Dendritic cell treated with granulocyte-macrophage colony-stimulating factor and Interleukin-4, amounts not matched to agents 40 ng/mL and 50 ng/mL, for 4 days (primary cell): ENCODE measurements around the gene SOX13.
A peak's percentile ranks its signal among the peaks of the same experiment; 100 is the strongest.
"Not testable (repeated sequence)": the region's sequence is repeated elsewhere in the genome, so short reads cannot be mapped to it uniquely, and the experiment has no call there.

Source experiments
- H3K27ac Mint-ChIP-seq: one replicate; pipeline ENCODE4 v1.8.0; 2022; ENCODE audit warnings: mild to moderate bottlenecking, mixed read lengths
- H3K27me3 Mint-ChIP-seq: one replicate; pipeline ENCODE4 v1.8.0; 2022; ENCODE audit warnings: mild to moderate bottlenecking, mixed read lengths
- H3K36me3 Mint-ChIP-seq: one replicate; pipeline ENCODE4 v1.8.0; 2022; ENCODE audit warnings: low read depth, mixed read lengths
- H3K4me1 Mint-ChIP-seq: one replicate; pipeline ENCODE4 v1.8.0; 2022; ENCODE audit warnings: low read depth, mixed read lengths
- H3K4me3 Mint-ChIP-seq: one replicate; pipeline ENCODE4 v1.8.0; 2022; ENCODE audit warnings: mild to moderate bottlenecking, moderate library complexity, mixed read lengths
- H3K9me3 Mint-ChIP-seq: one replicate; pipeline ENCODE4 v1.8.0; 2022; ENCODE audit warnings: mixed read lengths
- intact Hi-C: fragments of 100-400 bp; cut with micrococcal nuclease; formaldehyde crosslinking; loops from one replicate; pipeline ENCODE4 v1.15.0; 2022

SOX13 gene

GRCh38 chr1:204044448-204044847 lies 28.5 kb upstream of the SOX13 start:
- Mint-ChIP-seq H3K27ac (no peak overlapping the region), H3K27me3 (no peaks in the 10 kb centered on the region), H3K9me3 (no peaks in the 10 kb centered on the region), H3K36me3 (no peaks in the 10 kb centered on the region), H3K4me3 (no peak overlapping the region), H3K4me1 (no peaks in the 10 kb centered on the region)
- intact Hi-C loops = no loop called here

- H3K36me3 Mint-ChIP-seq = no peaks in the 10 kb centered on the region
- intact Hi-C loops = no loop called here
- no peaks in the 10 kb centered on the region for H3K27me3 Mint-ChIP-seq
- H3K27ac Mint-ChIP-seq = no peak overlapping the region
- H3K4me1 Mint-ChIP-seq = no peaks in the 10 kb centered on the region
- no peak overlapping the region for H3K4me3 Mint-ChIP-seq
- H3K9me3 Mint-ChIP-seq = no peaks in the 10 kb centered on the region
These were observed 27.5 kb upstream of the SOX13 start for GRCh38 chr1:204045430-204045829.

GRCh38 chr1:204046346-204046745 lies 26.6 kb upstream of the SOX13 start:
- Mint-ChIP-seq H3K9me3 (no peaks in the 10 kb centered on the region), H3K27ac (no peak overlapping the region), H3K4me3 (no peak overlapping the region), H3K4me1 (no peaks in the 10 kb centered on the region), H3K36me3 (no peaks in the 10 kb centered on the region), H3K27me3 (no peaks in the 10 kb centered on the region)
- intact Hi-C loops = no loop called here

- H3K9me3 Mint-ChIP-seq, H3K27ac Mint-ChIP-seq, intact Hi-C loops, H3K4me1 Mint-ChIP-seq, H3K27me3 Mint-ChIP-seq, H3K4me3 Mint-ChIP-seq, H3K36me3 Mint-ChIP-seq: not testable (repeated sequence)
These were observed 24.1 kb upstream of the SOX13 start for GRCh38 chr1:204048796-204049195.

- H3K36me3 Mint-ChIP-seq = no peaks in the 10 kb centered on the region
- no peak overlapping the region for H3K4me3 Mint-ChIP-seq
- peaks cover 2% of the 10 kb centered on the region for H3K27me3 Mint-ChIP-seq
- no peaks in the 10 kb centered on the region for H3K9me3 Mint-ChIP-seq
- no peak overlapping the region for H3K27ac Mint-ChIP-seq
- no peaks in the 10 kb centered on the region for H3K4me1 Mint-ChIP-seq
- intact Hi-C loops = no loop called here
These were observed 21.7 kb upstream of the SOX13 start for GRCh38 chr1:204051258-204051657.

- Mint-ChIP-seq H3K4me1 (no peaks in the 10 kb centered on the region), H3K9me3 (no peaks in the 10 kb centered on the region), H3K27ac (no peak overlapping the region), H3K36me3 (no peaks in the 10 kb centered on the region), H3K27me3 (peaks cover 2% of the 10 kb centered on the region), H3K4me3 (no peak overlapping the region)
- intact Hi-C loops = no loop called here
These were observed 21.2 kb upstream of the SOX13 start for GRCh38 chr1:204051718-204052117.

GRCh38 chr1:204053893-204054292 lies 19.0 kb upstream of the SOX13 start:
- Mint-ChIP-seq H3K27ac (no peak overlapping the region), H3K27me3 (peaks cover 2% of the 10 kb centered on the region), H3K4me1 (peaks cover 8% of the 10 kb centered on the region), H3K4me3 (no peak overlapping the region), H3K36me3 (no peaks in the 10 kb centered on the region), H3K9me3 (no peaks in the 10 kb centered on the region)
- intact Hi-C loops = no loop called here

GRCh38 chr1:204059970-204060369 lies 12.9 kb upstream of the SOX13 start:
- H3K27me3 Mint-ChIP-seq = no peaks in the 10 kb centered on the region
- H3K9me3 Mint-ChIP-seq = no peaks in the 10 kb centered on the region
- no peaks in the 10 kb centered on the region for H3K36me3 Mint-ChIP-seq
- peaks cover 8% of the 10 kb centered on the region for H3K4me1 Mint-ChIP-seq
- no peak overlapping the region for H3K27ac Mint-ChIP-seq
- intact Hi-C loops = no loop called here
- H3K4me3 Mint-ChIP-seq = no peak overlapping the region

- Mint-ChIP-seq H3K9me3 (no peaks in the 10 kb centered on the region), H3K4me1 (peaks cover 14% of the 10 kb centered on the region), H3K27me3 (peaks cover 1% of the 10 kb centered on the region), H3K36me3 (no peaks in the 10 kb centered on the region), H3K27ac (no peak overlapping the region), H3K4me3 (no peak overlapping the region)
- intact Hi-C loops = no loop called here
These were observed 10.8 kb upstream of the SOX13 start for GRCh38 chr1:204062106-204062505.

- H3K36me3 Mint-ChIP-seq = no peaks in the 10 kb centered on the region
- no peaks in the 10 kb centered on the region for H3K9me3 Mint-ChIP-seq
- no peak overlapping the region for H3K27ac Mint-ChIP-seq
- H3K4me1 Mint-ChIP-seq = peaks cover 6% of the 10 kb centered on the region
- H3K27me3 Mint-ChIP-seq = peaks cover 21% of the 10 kb centered on the region
- H3K4me3 Mint-ChIP-seq = no peak overlapping the region
- intact Hi-C loops = no loop called here
These were observed 7.5 kb upstream of the SOX13 start for GRCh38 chr1:204065174-204065985.

- Mint-ChIP-seq H3K27me3 (peaks cover 23% of the 10 kb centered on the region), H3K36me3 (no peaks in the 10 kb centered on the region), H3K9me3 (no peaks in the 10 kb centered on the region), H3K27ac (no peak overlapping the region), H3K4me3 (no peak overlapping the region), H3K4me1 (peaks cover 6% of the 10 kb centered on the region)
- intact Hi-C loops = no loop called here
These were observed 7.0 kb upstream of the SOX13 start for GRCh38 chr1:204065986-204066300.

- intact Hi-C loops = no loop called here
- Mint-ChIP-seq H3K9me3 (no peaks in the 10 kb centered on the region), H3K4me1 (peaks cover 8% of the 10 kb centered on the region)
These were observed 5.0 kb upstream of the SOX13 start for GRCh38 chr1:204067935-204068334.

GRCh38 chr1:204069887-204070286 lies 3.0 kb upstream of the SOX13 start:
- Mint-ChIP-seq H3K27ac (no peak overlapping the region), H3K36me3 (no peaks in the 10 kb centered on the region), H3K9me3 (no peaks in the 10 kb centered on the region), H3K27me3 (peaks cover 60% of the 10 kb centered on the region), H3K4me3 (no peak overlapping the region), H3K4me1 (peaks cover 26% of the 10 kb centered on the region)
- intact Hi-C loops = no loop called here

More at GRCh38 chr1:204067935-204068334, 5.0 kb upstream of the SOX13 start:
- Mint-ChIP-seq H3K27me3 (peaks cover 43% of the 10 kb centered on the region), H3K4me3 (no peak overlapping the region), H3K27ac (no peak overlapping the region), H3K36me3 (no peaks in the 10 kb centered on the region)

GRCh38 chr1:204070895-204071294 lies 2.0 kb upstream of the SOX13 start:
- peaks cover 25% of the 10 kb centered on the region for H3K4me1 Mint-ChIP-seq
- no peak overlapping the region for H3K27ac Mint-ChIP-seq
- no peaks in the 10 kb centered on the region for H3K36me3 Mint-ChIP-seq
- no peaks in the 10 kb centered on the region for H3K9me3 Mint-ChIP-seq
- H3K27me3 Mint-ChIP-seq = peaks cover 70% of the 10 kb centered on the region
- intact Hi-C loops = no loop called here
- H3K4me3 Mint-ChIP-seq = no peak overlapping the region

- Mint-ChIP-seq H3K4me1 (peaks cover 25% of the 10 kb centered on the region), H3K36me3 (no peaks in the 10 kb centered on the region), H3K4me3 (peak overlapping the region; percentile 72), H3K9me3 (no peaks in the 10 kb centered on the region), H3K27ac (no peak overlapping the region), H3K27me3 (peaks cover 88% of the 10 kb centered on the region)
- intact Hi-C loops = no loop called here
These were observed 940 bp downstream of the SOX13 start for GRCh38 chr1:204073837-204074273.
